ENCODE results near the gene FMNL2. TPM values are rescaled to one million over a fixed set of nuclear protein-coding genes. Genes with fewer than 3 reads are reported as not detected.

Gene FMNL2
- polyA plus RNA-seq, 4 donors, result 7.0 to 23.3 (median 8.7) TPM

GRCh38 chr2:152507907-152508306 lies 172.9 kb downstream of the FMNL2 start:
- H3K9me3 ChIP-seq (ENCODE audit: control insufficient read depth in 2 of 2, insufficient read depth in 1 of 2, low read depth in 1 of 2, low read length in 1 of 2), result peaks cover 0 to 3% of the 10 kb centered on the region in 2 donors
- whole genome bisulfite sequencing, 3 donors, result 42 to 72% (median 52%) methylated on average over 6 of the region's 6 CpGs

GRCh38 chr2:152508446-152508845 lies 173.5 kb downstream of the FMNL2 start:
- Histone ChIP-seq H3K4me3 (ENCODE audit: low read depth in 1 of 3, low read length in 3 of 3) (no peak overlapping the region), H3K27me3 (ENCODE audit: control insufficient read depth in 3 of 3, insufficient read depth in 3 of 3, low read length in 3 of 3) (no peaks in the 10 kb centered on the region), H3K27ac (ENCODE audit: low read depth in 1 of 3, low read length in 2 of 3) (no peak overlapping the region), H3K36me3 (ENCODE audit: control insufficient read depth in 3 of 3, insufficient read depth in 2 of 3, low read depth in 1 of 3, low read length in 3 of 3) (no peaks in the 10 kb centered on the region), H3K9me3 (ENCODE audit: control insufficient read depth in 2 of 2, insufficient read depth in 1 of 2, low read depth in 1 of 2, low read length in 1 of 2) (no peaks in the 10 kb centered on the region), H3K4me1 (ENCODE audit: control insufficient read depth in 3 of 3, insufficient read depth in 2 of 3, low read depth in 1 of 3, low read length in 2 of 3) (peaks cover 0 to 4% (median 0%) of the 10 kb centered on the region in 3 donors)
- DNase-seq (no peak), FAIRE-seq (no peak)
- 66 to 91% (median 74%) methylated on average over 4 of the region's 4 CpGs for WGBS, 3 donors

More at GRCh38 chr2:152507907-152508306, 172.9 kb downstream of the FMNL2 start:
- DNase-seq (no peak), FAIRE-seq (no peak)
- H3K4me1 ChIP-seq (ENCODE audit: control insufficient read depth in 3 of 3, insufficient read depth in 2 of 3, low read depth in 1 of 3, low read length in 2 of 3), result peaks cover 0 to 4% (median 0%) of the 10 kb centered on the region in 3 donors
- no peak overlapping the region for H3K4me3 ChIP-seq (ENCODE audit: low read depth in 1 of 3, low read length in 3 of 3)
- H3K27me3 ChIP-seq (ENCODE audit: control insufficient read depth in 3 of 3, insufficient read depth in 3 of 3, low read length in 3 of 3), result no peaks in the 10 kb centered on the region
- H3K27ac ChIP-seq (ENCODE audit: low read depth in 1 of 3, low read length in 2 of 3), result no peak overlapping the region
- H3K36me3 ChIP-seq (ENCODE audit: control insufficient read depth in 3 of 3, insufficient read depth in 2 of 3, low read depth in 1 of 3, low read length in 3 of 3), result no peaks in the 10 kb centered on the region

GRCh38 chr2:152509772-152510491 lies 175.0 kb downstream of the FMNL2 start:
- Histone ChIP-seq H3K27ac (ENCODE audit: low read depth in 1 of 3, low read length in 2 of 3) (no peak overlapping the region), H3K27me3 (ENCODE audit: control insufficient read depth in 3 of 3, insufficient read depth in 3 of 3, low read length in 3 of 3) (no peaks in the 10 kb centered on the region), H3K4me1 (ENCODE audit: control insufficient read depth in 3 of 3, insufficient read depth in 2 of 3, low read depth in 1 of 3, low read length in 2 of 3) (peaks cover 0 to 4% (median 0%) of the 10 kb centered on the region in 3 donors), H3K9me3 (ENCODE audit: control insufficient read depth in 2 of 2, insufficient read depth in 1 of 2, low read depth in 1 of 2, low read length in 1 of 2) (no peaks in the 10 kb centered on the region), H3K4me3 (ENCODE audit: low read depth in 1 of 3, low read length in 3 of 3) (no peak overlapping the region), H3K36me3 (ENCODE audit: control insufficient read depth in 3 of 3, insufficient read depth in 2 of 3, low read depth in 1 of 3, low read length in 3 of 3) (no peaks in the 10 kb centered on the region)
- no peak for FAIRE-seq
- 77 to 91% (median 86%) methylated on average over 3 of the region's 3 CpGs for WGBS, 3 donors
- no peak for DNase-seq

- Histone ChIP-seq H3K4me1 (ENCODE audit: control insufficient read depth in 3 of 3, insufficient read depth in 2 of 3, low read depth in 1 of 3, low read length in 2 of 3) (peaks cover 0 to 4% (median 0%) of the 10 kb centered on the region in 3 donors), H3K4me3 (ENCODE audit: low read depth in 1 of 3, low read length in 3 of 3) (no peak overlapping the region), H3K9me3 (ENCODE audit: control insufficient read depth in 2 of 2, insufficient read depth in 1 of 2, low read depth in 1 of 2, low read length in 1 of 2) (no peaks in the 10 kb centered on the region), H3K27ac (ENCODE audit: low read depth in 1 of 3, low read length in 2 of 3) (no peak overlapping the region), H3K36me3 (ENCODE audit: control insufficient read depth in 3 of 3, insufficient read depth in 2 of 3, low read depth in 1 of 3, low read length in 3 of 3) (no peaks in the 10 kb centered on the region), H3K27me3 (ENCODE audit: control insufficient read depth in 3 of 3, insufficient read depth in 3 of 3, low read length in 3 of 3) (no peaks in the 10 kb centered on the region)
- DNase-seq (no peak), FAIRE-seq (no peak)
- WGBS, 3 donors, result 69 to 86% (median 86%) methylated on average over 5 of the region's 5 CpGs
Observed at GRCh38 chr2:152510621-152511020, 175.6 kb downstream of the FMNL2 start.

GRCh38 chr2:152511981-152512380 lies 177.0 kb downstream of the FMNL2 start:
- Histone ChIP-seq H3K9me3 (ENCODE audit: control insufficient read depth in 2 of 2, insufficient read depth in 1 of 2, low read depth in 1 of 2, low read length in 1 of 2) (no peaks in the 10 kb centered on the region), H3K27ac (ENCODE audit: low read depth in 1 of 3, low read length in 2 of 3) (no peak overlapping the region), H3K4me1 (ENCODE audit: control insufficient read depth in 3 of 3, insufficient read depth in 2 of 3, low read depth in 1 of 3, low read length in 2 of 3) (peaks cover 0 to 4% (median 0%) of the 10 kb centered on the region in 3 donors), H3K36me3 (ENCODE audit: control insufficient read depth in 3 of 3, insufficient read depth in 2 of 3, low read depth in 1 of 3, low read length in 3 of 3) (no peaks in the 10 kb centered on the region), H3K27me3 (ENCODE audit: control insufficient read depth in 3 of 3, insufficient read depth in 3 of 3, low read length in 3 of 3) (no peaks in the 10 kb centered on the region), H3K4me3 (ENCODE audit: low read depth in 1 of 3, low read length in 3 of 3) (no peak overlapping the region)
- FAIRE-seq (no peak), DNase-seq (no peak)
- 85 to 89% (median 86%) methylated on average over 2 of the region's 2 CpGs for WGBS, 3 donors

GRCh38 chr2:152513029-152513428 lies 178.1 kb downstream of the FMNL2 start:
- DNase-seq (no peak), FAIRE-seq (no peak)
- Histone ChIP-seq H3K27me3 (ENCODE audit: control insufficient read depth in 3 of 3, insufficient read depth in 3 of 3, low read length in 3 of 3) (no peaks in the 10 kb centered on the region), H3K4me3 (ENCODE audit: low read depth in 1 of 3, low read length in 3 of 3) (no peak overlapping the region), H3K4me1 (ENCODE audit: control insufficient read depth in 3 of 3, insufficient read depth in 2 of 3, low read depth in 1 of 3, low read length in 2 of 3) (peaks cover 2 to 5% (median 2%) of the 10 kb centered on the region in 3 donors), H3K9me3 (ENCODE audit: control insufficient read depth in 2 of 2, insufficient read depth in 1 of 2, low read depth in 1 of 2, low read length in 1 of 2) (no peaks in the 10 kb centered on the region), H3K27ac (ENCODE audit: low read depth in 1 of 3, low read length in 2 of 3) (no peak overlapping the region), H3K36me3 (ENCODE audit: control insufficient read depth in 3 of 3, insufficient read depth in 2 of 3, low read depth in 1 of 3, low read length in 3 of 3) (no peaks in the 10 kb centered on the region)
- WGBS, 3 donors, result 84 to 95% (median 93%) methylated on average over 4 of the region's 4 CpGs

GRCh38 chr2:152513681-152514080 lies 178.7 kb downstream of the FMNL2 start:
- H3K9me3 ChIP-seq (ENCODE audit: control insufficient read depth in 2 of 2, insufficient read depth in 1 of 2, low read depth in 1 of 2, low read length in 1 of 2), result no peaks in the 10 kb centered on the region
- no peak overlapping the region for H3K27ac ChIP-seq (ENCODE audit: low read depth in 1 of 3, low read length in 2 of 3)
- no peak for FAIRE-seq
- no peaks in the 10 kb centered on the region for H3K27me3 ChIP-seq (ENCODE audit: control insufficient read depth in 3 of 3, insufficient read depth in 3 of 3, low read length in 3 of 3)
- H3K4me3 ChIP-seq (ENCODE audit: low read depth in 1 of 3, low read length in 3 of 3), result no peak overlapping the region
- WGBS, 3 donors, result 59 to 88% (median 74%) methylated on average over 2 of the region's 2 CpGs
- no peak for DNase-seq
- H3K36me3 ChIP-seq (ENCODE audit: control insufficient read depth in 3 of 3, insufficient read depth in 2 of 3, low read depth in 1 of 3, low read length in 3 of 3), result no peaks in the 10 kb centered on the region
- peaks cover 0 to 11% (median 2%) of the 10 kb centered on the region in 3 donors for H3K4me1 ChIP-seq (ENCODE audit: control insufficient read depth in 3 of 3, insufficient read depth in 2 of 3, low read depth in 1 of 3, low read length in 2 of 3)

GRCh38 chr2:152518034-152518433 lies 183.1 kb downstream of the FMNL2 start:
- DNase-seq (peak; percentile 85 to 95), FAIRE-seq (no peak)
- no peaks in the 10 kb centered on the region for H3K9me3 ChIP-seq (ENCODE audit: control insufficient read depth in 2 of 2, insufficient read depth in 1 of 2, low read depth in 1 of 2, low read length in 1 of 2)
- H3K27me3 ChIP-seq (ENCODE audit: control insufficient read depth in 3 of 3, insufficient read depth in 3 of 3, low read length in 3 of 3), result no peaks in the 10 kb centered on the region
- H3K27ac ChIP-seq (ENCODE audit: low read depth in 1 of 3, low read length in 2 of 3), result peak overlapping the region in 2 of 3 donors; percentile 3 to 48
- no peak overlapping the region for H3K4me3 ChIP-seq (ENCODE audit: low read depth in 1 of 3, low read length in 3 of 3)
- WGBS, 3 donors, result 19 to 57% (median 33%) methylated on average over 1 of the region's 1 CpG
- H3K36me3 ChIP-seq (ENCODE audit: control insufficient read depth in 3 of 3, insufficient read depth in 2 of 3, low read depth in 1 of 3, low read length in 3 of 3), result no peaks in the 10 kb centered on the region
- H3K4me1 ChIP-seq (ENCODE audit: control insufficient read depth in 3 of 3, insufficient read depth in 2 of 3, low read depth in 1 of 3, low read length in 2 of 3), result peaks cover 2 to 12% (median 6%) of the 10 kb centered on the region in 3 donors
